GM12873 (cell line): ENCODE measurements around the gene RHOBTB3.

Experiments used
- TF ChIP-seq, protein P1 (sequence below): IDR thresholded peaks from 2 replicates; pipeline ENCODE4 v1.5.1; 2012; ENCODE audit warnings: low read depth, mild to moderate bottlenecking, moderate library complexity, low read length, control low read depth; ENCODE audit not compliant: insufficient read depth; ENCODE audit errors: missing control alignments

The RHOBTB3 gene

GRCh38 chr5:95726811-95727763 lies 4.0 kb upstream of the RHOBTB3 start:
- TF ChIP-seq, protein P1, sequence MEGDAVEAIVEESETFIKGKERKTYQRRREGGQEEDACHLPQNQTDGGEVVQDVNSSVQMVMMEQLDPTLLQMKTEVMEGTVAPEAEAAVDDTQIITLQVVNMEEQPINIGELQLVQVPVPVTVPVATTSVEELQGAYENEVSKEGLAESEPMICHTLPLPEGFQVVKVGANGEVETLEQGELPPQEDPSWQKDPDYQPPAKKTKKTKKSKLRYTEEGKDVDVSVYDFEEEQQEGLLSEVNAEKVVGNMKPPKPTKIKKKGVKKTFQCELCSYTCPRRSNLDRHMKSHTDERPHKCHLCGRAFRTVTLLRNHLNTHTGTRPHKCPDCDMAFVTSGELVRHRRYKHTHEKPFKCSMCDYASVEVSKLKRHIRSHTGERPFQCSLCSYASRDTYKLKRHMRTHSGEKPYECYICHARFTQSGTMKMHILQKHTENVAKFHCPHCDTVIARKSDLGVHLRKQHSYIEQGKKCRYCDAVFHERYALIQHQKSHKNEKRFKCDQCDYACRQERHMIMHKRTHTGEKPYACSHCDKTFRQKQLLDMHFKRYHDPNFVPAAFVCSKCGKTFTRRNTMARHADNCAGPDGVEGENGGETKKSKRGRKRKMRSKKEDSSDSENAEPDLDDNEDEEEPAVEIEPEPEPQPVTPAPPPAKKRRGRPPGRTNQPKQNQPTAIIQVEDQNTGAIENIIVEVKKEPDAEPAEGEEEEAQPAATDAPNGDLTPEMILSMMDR, result no peak

- TF ChIP-seq, protein P1, result no peak
Observed at GRCh38 chr5:95727764-95728191, 3.4 kb upstream of the RHOBTB3 start.

DNA sequence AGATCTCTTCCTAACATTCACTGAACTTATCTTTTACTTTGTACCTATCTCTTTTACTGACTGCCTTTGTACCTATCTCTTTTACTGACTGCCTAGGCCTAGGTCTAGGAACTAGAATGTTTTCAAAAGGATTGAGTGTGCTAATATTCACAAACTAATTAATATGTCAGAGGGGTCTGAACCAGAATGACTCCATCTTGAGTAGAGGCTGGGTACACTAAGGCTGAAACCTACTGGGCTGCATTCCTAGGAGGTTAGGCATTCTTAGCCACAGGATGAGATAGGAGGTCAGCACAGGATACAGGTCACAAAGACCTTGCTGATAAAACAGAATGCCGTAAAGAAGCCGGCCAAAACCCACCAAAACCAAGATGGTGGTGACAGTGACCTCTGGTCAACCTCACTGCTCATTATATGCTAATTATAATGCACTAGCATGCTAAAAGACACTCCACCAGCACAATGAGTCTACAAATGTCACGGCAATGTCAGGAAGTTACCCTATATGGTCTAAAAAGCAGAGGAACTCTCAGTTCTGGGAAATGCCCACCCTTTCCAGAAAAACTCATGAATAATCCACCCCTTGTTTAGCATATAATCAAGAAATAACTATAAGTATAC lies 2.5 kb upstream of the RHOBTB3 start:
- TF ChIP-seq, protein P1, result no peak

GRCh38 chr5:95729115-95730010 lies 1.8 kb upstream of the RHOBTB3 start:
- TF ChIP-seq, protein P1, result no peak

- TF ChIP-seq, protein P1, result no peak
Observed at GRCh38 chr5:95730011-95730700, 980 bp upstream of the RHOBTB3 start.

- TF ChIP-seq, protein P1, result no peak
Observed at GRCh38 chr5:95731571-95732554, 727 bp downstream of the RHOBTB3 start.
